Tibial nerve (tissue), 4 donors: ENCODE measurements around the gene RNU7-1. TPM values are rescaled to one million over a fixed set of nuclear protein-coding genes. Genes with fewer than 3 reads are reported as not detected.
A peak's percentile ranks its signal among the peaks of the same experiment; 100 is the strongest.

Experiments
- DNase-seq, 2 donors: peaks; one replicate each; pipeline ENCODE4 v3.0.0-alpha.2; 2019; ENCODE audit warnings: low spot score in 2 of 2
- H3K27ac ChIP-seq, 4 donors: fragments of 200-600 bp; sonication (generic) in 3 of 4; one replicate each; pipeline ENCODE4 v1.5.1; 2017 to 2019; ENCODE audit warnings: mild to moderate bottlenecking in 1 of 4
- H3K27me3 ChIP-seq, 2 donors: fragments of 200-600 bp; sonication (generic) in 1 of 2; one replicate each; pipeline versions ENCODE4 v1.5.1 to v1.6.0; 2017 to 2019
- H3K36me3 ChIP-seq, 3 donors: fragments of 200-600 bp; sonication (generic); one replicate each; pipeline ENCODE4 v1.5.1; 2018 to 2019
- H3K4me1 ChIP-seq, 4 donors: fragments of 200-600 bp; sonication (generic) in 3 of 4; one replicate each; pipeline ENCODE4 v1.5.1; 2017 to 2019
- H3K4me3 ChIP-seq, 4 donors: fragments of 200-600 bp; sonication (generic) in 3 of 4; one replicate each; pipeline ENCODE4 v1.5.1; 2017 to 2019; ENCODE audit warnings: mild to moderate bottlenecking in 1 of 4, moderate library complexity in 1 of 4
- H3K9me3 ChIP-seq, 4 donors: fragments of 200-600 bp; sonication (generic) in 3 of 4; one replicate each; pipeline ENCODE4 v1.5.1; 2017 to 2019
- EP300 ChIP-seq, 2 donors: sonication (generic); formaldehyde crosslinking; IDR thresholded peaks; one replicate each; pipeline ENCODE4 v1.6.1; 2017; ENCODE audit warnings: antibody characterized with exemption in 2 of 2, mild to moderate bottlenecking in 1 of 2
- POLR2A ChIP-seq, 2 donors: fragments of 450-650 bp; IDR thresholded peaks; one replicate each; pipeline ENCODE4 v1.6.1; 2017; ENCODE audit warnings: antibody characterized with exemption in 2 of 2, mild to moderate bottlenecking in 2 of 2, moderate library complexity in 2 of 2
- WGBS, 2 donors: methylation state at CpG; one replicate each; pipeline ENCODE4 v1.1.5; 2018; 5-methylcytosine and 5-hydroxymethylcytosine counted together
- total RNA-seq, 4 donors: library from RNA; depleted of rRNA; stranded (reverse); fragments of >200 nt; gene quantifications; one replicate each; pipeline ENCODE4 v1.1.0, GENCODE V29; 2016
- TF ChIP-seq, protein P1 (sequence below), 5 experiments: fragments of 200-600 bp in 3 of 5; fragments of 450-650 bp in 2 of 5; sonication (generic) in 3 of 5; IDR thresholded peaks; one replicate each; pipeline ENCODE4 v1.5.1; 2016 to 2019; ENCODE audit warnings: antibody characterized with exemption in 5 of 5, mild to moderate bottlenecking in 3 of 5, moderate library complexity in 2 of 5

Gene RNU7-1
- total RNA-seq, 4 donors from 2014 or later = not detected

DNA sequence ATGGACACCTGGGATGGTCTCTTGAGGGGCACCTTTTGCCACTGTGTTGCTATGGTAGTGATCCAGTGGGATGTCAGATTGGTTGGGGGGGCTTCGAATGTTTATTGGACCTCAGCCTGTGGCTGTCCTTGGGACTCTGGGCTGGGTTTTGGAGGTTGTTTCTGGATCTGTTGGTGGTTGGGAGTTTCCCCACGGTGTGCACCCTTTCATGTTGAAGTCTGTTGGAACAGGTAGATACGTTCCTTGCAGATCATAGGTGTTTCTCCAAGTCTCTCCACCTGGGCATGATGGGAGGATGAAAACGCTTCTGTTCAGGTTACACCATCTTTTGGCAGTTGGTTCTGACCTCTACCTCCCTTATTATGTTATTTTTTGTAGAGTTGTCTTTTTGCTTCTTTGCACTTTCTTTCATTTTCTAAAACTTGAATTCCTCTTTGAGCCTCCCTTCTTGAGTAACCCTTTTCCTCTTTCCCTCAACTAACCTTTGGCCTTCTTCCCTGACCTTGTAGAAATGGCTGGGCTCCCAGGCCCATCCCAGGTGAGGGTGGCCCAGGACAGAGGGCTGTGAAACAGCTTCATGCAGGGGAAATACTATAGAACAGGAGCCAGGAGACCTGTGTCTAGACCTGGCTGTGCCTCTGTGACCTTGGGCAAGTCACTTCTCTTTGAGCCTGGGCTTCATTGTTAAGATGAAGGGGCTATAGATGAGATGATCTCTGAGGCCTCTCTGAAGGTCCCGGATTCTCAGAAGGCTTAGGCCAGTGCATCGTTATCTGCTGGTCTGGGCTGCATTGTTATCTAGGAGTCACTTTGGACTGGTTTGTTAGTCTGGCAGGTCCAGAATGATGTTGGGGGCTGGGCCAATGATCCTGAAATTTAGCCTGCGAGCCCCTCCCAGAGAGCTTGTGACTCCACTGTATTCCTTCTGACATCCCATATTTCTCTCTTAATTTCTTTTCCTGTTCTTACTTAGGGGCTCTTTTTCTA, 13.9 kb upstream of the RNU7-1 start:
- H3K4me3 ChIP-seq = peak overlapping the region; percentile 78 to 96 (median 88)
- no peak for DNase-seq
- H3K27ac ChIP-seq = peak overlapping the region; percentile 96 to 99 (median 98)
- peaks cover 1 to 84% (median 50%) of the 10 kb centered on the region in 4 donors for H3K4me1 ChIP-seq
- TF ChIP-seq POLR2A (IDR thresholded peaks at IDR 0.05) = no peak
- TF ChIP-seq, protein P1, sequence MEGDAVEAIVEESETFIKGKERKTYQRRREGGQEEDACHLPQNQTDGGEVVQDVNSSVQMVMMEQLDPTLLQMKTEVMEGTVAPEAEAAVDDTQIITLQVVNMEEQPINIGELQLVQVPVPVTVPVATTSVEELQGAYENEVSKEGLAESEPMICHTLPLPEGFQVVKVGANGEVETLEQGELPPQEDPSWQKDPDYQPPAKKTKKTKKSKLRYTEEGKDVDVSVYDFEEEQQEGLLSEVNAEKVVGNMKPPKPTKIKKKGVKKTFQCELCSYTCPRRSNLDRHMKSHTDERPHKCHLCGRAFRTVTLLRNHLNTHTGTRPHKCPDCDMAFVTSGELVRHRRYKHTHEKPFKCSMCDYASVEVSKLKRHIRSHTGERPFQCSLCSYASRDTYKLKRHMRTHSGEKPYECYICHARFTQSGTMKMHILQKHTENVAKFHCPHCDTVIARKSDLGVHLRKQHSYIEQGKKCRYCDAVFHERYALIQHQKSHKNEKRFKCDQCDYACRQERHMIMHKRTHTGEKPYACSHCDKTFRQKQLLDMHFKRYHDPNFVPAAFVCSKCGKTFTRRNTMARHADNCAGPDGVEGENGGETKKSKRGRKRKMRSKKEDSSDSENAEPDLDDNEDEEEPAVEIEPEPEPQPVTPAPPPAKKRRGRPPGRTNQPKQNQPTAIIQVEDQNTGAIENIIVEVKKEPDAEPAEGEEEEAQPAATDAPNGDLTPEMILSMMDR (IDR thresholded peaks at IDR 0.05) = no peak
- no peaks in the 10 kb centered on the region for H3K9me3 ChIP-seq
- 41 to 44% methylated on average over 7 of the region's 7 CpGs for WGBS, 2 donors
- peaks cover 0 to 14% (median 0%) of the 10 kb centered on the region in 3 donors for H3K36me3 ChIP-seq
- H3K27me3 ChIP-seq = no peaks in the 10 kb centered on the region

DNA sequence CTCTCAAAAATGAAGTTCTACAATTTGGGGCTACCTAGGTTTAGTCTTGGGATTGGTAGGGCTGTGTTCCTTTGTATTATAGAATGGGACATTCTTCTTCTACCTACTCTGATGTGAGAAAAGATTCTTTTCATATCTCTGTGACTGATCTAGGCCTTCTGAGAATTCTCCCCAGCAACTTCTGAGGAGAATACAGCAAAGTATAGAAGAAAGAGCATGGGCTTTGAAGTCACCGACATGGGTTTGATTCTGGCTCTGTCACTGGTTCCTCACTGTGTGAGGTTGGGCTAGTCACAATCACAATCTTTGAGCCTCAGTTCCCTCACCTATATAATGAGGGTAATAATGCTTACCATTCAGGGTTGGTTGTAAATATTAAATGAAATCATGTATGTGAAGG, 10.8 kb upstream of the RNU7-1 start:
- H3K4me3 ChIP-seq = no peak overlapping the region
- peaks cover 0 to 83% (median 37%) of the 10 kb centered on the region in 4 donors for H3K4me1 ChIP-seq
- DNase-seq = no peak
- TF ChIP-seq, protein P1 (IDR thresholded peaks at IDR 0.05) = no peak
- TF ChIP-seq POLR2A (IDR thresholded peaks at IDR 0.05) (no peak), EP300 (IDR thresholded peaks at IDR 0.05) (no peak)
- H3K27me3 ChIP-seq = no peaks in the 10 kb centered on the region
- peaks cover 0 to 34% (median 5%) of the 10 kb centered on the region in 3 donors for H3K36me3 ChIP-seq
- WGBS, 2 donors = 39 to 44% methylated on average over 1 of the region's 1 CpG
- H3K27ac ChIP-seq = peak overlapping the region in 2 of 4 donors; percentile 5 to 65
- H3K9me3 ChIP-seq = no peaks in the 10 kb centered on the region

GRCh38 chr12:6934110-6934509, 9.5 kb upstream of the RNU7-1 start:
- Histone ChIP-seq H3K4me3 (no peak overlapping the region), H3K27me3 (no peaks in the 10 kb centered on the region), H3K27ac (peak overlapping the region in 3 of 4 donors; percentile 42 to 74 (median 65)), H3K36me3 (peaks cover 0 to 37% (median 5%) of the 10 kb centered on the region in 3 donors), H3K9me3 (no peaks in the 10 kb centered on the region), H3K4me1 (peaks cover 0 to 93% (median 45%) of the 10 kb centered on the region in 4 donors)
- WGBS, 2 donors = 30 to 36% methylated on average over 8 of the region's 8 CpGs
- no peak for DNase-seq
- no peak for TF ChIP-seq EP300 (IDR thresholded peaks at IDR 0.05)
- TF ChIP-seq POLR2A (IDR thresholded peaks at IDR 0.05) = no peak
- TF ChIP-seq, protein P1 (IDR thresholded peaks at IDR 0.05) = no peak

- Histone ChIP-seq H3K27ac (peak overlapping the region in 3 of 4 donors; percentile 22 to 74 (median 65)), H3K4me3 (no peak overlapping the region), H3K27me3 (no peaks in the 10 kb centered on the region), H3K4me1 (peaks cover 0 to 83% (median 35%) of the 10 kb centered on the region in 4 donors), H3K36me3 (peaks cover 0 to 49% (median 5%) of the 10 kb centered on the region in 3 donors), H3K9me3 (no peaks in the 10 kb centered on the region)
- TF ChIP-seq EP300 (IDR thresholded peaks at IDR 0.05) = no peak
- no peak for TF ChIP-seq POLR2A (IDR thresholded peaks at IDR 0.05)
- TF ChIP-seq, protein P1 (IDR thresholded peaks at IDR 0.05) = no peak
- no peak for DNase-seq
- WGBS, 2 donors = 40 to 47% methylated on average over 14 of the region's 14 CpGs
Observed at GRCh38 chr12:6935371-6936193, 8.0 kb upstream of the RNU7-1 start.
